ENCODE results near the gene LAMB4. TPM values are rescaled to one million over a fixed set of nuclear protein-coding genes. Genes with fewer than 3 reads are reported as not detected.

The LAMB4 gene
- total and polyA plus RNA-seq, 2 experiments from 2014 or later = not detected

DNA sequence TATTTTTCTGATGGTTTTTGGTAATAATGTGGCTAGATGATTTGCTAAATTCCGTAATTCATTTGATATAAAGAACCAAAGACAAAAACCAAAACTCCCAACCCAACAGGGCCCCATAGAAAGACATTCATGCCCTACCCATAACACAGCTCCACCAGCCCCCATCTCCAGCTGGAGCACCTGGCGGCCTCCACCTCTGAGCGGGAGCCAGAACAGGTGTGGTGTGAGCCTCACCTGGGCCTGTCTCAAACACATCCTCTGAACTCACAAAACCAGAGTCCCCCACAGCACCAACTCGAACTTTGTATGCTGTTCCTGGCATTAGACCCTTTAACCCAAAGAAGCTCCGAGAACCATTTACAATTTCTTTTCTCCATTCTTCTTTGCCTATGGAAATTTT lies 36.5 kb upstream of the LAMB4 start:
- Mint-ChIP-seq H3K27ac (no peak overlapping the region), H3K4me1 (peaks cover 16% of the 10 kb centered on the region), H3K27me3 (ENCODE audit: insufficient read depth, low read depth, poor library complexity) (no peaks in the 10 kb centered on the region), H3K4me3 (no peak overlapping the region), H3K36me3 (ENCODE audit: low read depth) (no peaks in the 10 kb centered on the region), H3K9me3 (no peaks in the 10 kb centered on the region)
- ATAC-seq (peak; percentile 67), DNase-seq (ENCODE audit: low spot score) (no peak)
- Histone ChIP-seq H3F3A (replicated peaks; ENCODE audit: low read depth) (no peaks in the 10 kb centered on the region), H3K4me1 (ENCODE audit: insufficient read depth) (0 out of 2 replicates have a peak, but pooled peaks cover 3% of the 10 kb centered on the region), H3K27me3 (ENCODE audit: insufficient read depth) (no peaks in the 10 kb centered on the region), H3K9me2 (ENCODE audit: insufficient read depth) (no peaks in the 10 kb centered on the region), H3K4me3 (no peak overlapping the region), H3K36me3 (ENCODE audit: insufficient read depth) (no peaks in the 10 kb centered on the region), H3K79me2 (replicated peaks; ENCODE audit: insufficient read depth) (no peaks in the 10 kb centered on the region), H3K27ac (ENCODE audit: low read depth) (no peak overlapping the region), H4K20me1 (replicated peaks; ENCODE audit: insufficient read depth) (no peaks in the 10 kb centered on the region), H3K4me2 (no peak overlapping the region), H2AFZ (no peak overlapping the region)
- TF ChIP-seq, protein P1, sequence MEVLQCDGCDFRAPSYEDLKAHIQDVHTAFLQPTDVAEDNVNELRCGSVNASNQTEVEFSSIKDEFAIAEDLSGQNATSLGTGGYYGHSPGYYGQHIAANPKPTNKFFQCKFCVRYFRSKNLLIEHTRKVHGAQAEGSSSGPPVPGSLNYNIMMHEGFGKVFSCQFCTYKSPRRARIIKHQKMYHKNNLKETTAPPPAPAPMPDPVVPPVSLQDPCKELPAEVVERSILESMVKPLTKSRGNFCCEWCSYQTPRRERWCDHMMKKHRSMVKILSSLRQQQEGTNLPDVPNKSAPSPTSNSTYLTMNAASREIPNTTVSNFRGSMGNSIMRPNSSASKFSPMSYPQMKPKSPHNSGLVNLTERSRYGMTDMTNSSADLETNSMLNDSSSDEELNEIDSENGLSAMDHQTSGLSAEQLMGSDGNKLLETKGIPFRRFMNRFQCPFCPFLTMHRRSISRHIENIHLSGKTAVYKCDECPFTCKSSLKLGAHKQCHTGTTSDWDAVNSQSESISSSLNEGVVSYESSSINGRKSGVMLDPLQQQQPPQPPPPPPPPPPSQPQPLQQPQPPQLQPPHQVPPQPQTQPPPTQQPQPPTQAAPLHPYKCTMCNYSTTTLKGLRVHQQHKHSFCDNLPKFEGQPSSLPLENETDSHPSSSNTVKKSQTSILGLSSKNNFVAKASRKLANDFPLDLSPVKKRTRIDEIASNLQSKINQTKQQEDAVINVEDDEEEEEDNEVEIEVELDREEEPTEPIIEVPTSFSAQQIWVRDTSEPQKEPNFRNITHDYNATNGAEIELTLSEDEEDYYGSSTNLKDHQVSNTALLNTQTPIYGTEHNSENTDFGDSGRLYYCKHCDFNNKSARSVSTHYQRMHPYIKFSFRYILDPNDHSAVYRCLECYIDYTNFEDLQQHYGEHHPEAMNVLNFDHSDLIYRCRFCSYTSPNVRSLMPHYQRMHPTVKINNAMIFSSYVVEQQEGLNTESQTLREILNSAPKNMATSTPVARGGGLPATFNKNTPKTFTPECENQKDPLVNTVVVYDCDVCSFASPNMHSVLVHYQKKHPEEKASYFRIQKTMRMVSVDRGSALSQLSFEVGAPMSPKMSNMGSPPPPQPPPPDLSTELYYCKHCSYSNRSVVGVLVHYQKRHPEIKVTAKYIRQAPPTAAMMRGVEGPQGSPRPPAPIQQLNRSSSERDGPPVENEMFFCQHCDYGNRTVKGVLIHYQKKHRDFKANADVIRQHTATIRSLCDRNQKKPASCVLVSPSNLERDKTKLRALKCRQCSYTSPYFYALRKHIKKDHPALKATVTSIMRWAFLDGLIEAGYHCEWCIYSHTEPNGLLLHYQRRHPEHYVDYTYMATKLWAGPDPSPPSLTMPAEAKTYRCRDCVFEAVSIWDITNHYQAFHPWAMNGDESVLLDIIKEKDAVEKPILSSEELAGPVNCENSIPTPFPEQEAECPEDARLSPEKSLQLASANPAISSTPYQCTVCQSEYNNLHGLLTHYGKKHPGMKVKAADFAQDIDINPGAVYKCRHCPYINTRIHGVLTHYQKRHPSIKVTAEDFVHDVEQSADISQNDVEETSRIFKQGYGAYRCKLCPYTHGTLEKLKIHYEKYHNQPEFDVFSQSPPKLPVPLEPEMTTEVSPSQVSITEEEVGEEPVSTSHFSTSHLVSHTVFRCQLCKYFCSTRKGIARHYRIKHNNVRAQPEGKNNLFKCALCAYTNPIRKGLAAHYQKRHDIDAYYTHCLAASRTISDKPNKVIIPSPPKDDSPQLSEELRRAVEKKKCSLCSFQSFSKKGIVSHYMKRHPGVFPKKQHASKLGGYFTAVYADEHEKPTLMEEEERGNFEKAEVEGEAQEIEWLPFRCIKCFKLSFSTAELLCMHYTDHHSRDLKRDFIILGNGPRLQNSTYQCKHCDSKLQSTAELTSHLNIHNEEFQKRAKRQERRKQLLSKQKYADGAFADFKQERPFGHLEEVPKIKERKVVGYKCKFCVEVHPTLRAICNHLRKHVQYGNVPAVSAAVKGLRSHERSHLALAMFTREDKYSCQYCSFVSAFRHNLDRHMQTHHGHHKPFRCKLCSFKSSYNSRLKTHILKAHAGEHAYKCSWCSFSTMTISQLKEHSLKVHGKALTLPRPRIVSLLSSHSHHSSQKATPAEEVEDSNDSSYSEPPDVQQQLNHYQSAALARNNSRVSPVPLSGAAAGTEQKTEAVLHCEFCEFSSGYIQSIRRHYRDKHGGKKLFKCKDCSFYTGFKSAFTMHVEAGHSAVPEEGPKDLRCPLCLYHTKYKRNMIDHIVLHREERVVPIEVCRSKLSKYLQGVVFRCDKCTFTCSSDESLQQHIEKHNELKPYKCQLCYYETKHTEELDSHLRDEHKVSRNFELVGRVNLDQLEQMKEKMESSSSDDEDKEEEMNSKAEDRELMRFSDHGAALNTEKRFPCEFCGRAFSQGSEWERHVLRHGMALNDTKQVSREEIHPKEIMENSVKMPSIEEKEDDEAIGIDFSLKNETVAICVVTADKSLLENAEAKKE (CRISPR knock-in tag; IDR thresholded peaks at IDR 0.05) = no peak
- TF ChIP-seq CREB1 (CRISPR knock-in tag; IDR thresholded peaks at IDR 0.05; ENCODE audit: low read depth) (no peak), REST (IDR thresholded peaks at IDR 0.05; ENCODE audit: unreplicated experiment) (no peak), CTCF (conservative IDR thresholded peaks at IDR 0.05; ENCODE audit: low read depth in 2 of 2) (no peak), STAT1 (IDR thresholded peaks at IDR 0.05; ENCODE audit: unreplicated experiment) (no peak), ZNF331 (CRISPR knock-in tag; IDR thresholded peaks at IDR 0.05; ENCODE audit: low read depth) (no peak), EZH2phosphoT487 (IDR thresholded peaks at IDR 0.05; ENCODE audit: unreplicated experiment) (no peak), EZH2 (IDR thresholded peaks at IDR 0.05; ENCODE audit: low read depth, unreplicated experiment) (no peak), POLR2AphosphoS5 (IDR thresholded peaks at IDR 0.05; ENCODE audit: low read depth) (no peak), NANOG (IDR thresholded peaks at IDR 0.05; ENCODE audit: borderline replicate concordance) (no peak), ETS1 (IDR thresholded peaks at IDR 0.05) (no peak), JUNB (IDR thresholded peaks at IDR 0.05; ENCODE audit: unreplicated experiment) (no peak), ZNF114 (CRISPR knock-in tag; IDR thresholded peaks at IDR 0.05) (no peak)

All from GM23338 (cell line).